ENCODE measurements around the gene SPTLC1.

DNA sequence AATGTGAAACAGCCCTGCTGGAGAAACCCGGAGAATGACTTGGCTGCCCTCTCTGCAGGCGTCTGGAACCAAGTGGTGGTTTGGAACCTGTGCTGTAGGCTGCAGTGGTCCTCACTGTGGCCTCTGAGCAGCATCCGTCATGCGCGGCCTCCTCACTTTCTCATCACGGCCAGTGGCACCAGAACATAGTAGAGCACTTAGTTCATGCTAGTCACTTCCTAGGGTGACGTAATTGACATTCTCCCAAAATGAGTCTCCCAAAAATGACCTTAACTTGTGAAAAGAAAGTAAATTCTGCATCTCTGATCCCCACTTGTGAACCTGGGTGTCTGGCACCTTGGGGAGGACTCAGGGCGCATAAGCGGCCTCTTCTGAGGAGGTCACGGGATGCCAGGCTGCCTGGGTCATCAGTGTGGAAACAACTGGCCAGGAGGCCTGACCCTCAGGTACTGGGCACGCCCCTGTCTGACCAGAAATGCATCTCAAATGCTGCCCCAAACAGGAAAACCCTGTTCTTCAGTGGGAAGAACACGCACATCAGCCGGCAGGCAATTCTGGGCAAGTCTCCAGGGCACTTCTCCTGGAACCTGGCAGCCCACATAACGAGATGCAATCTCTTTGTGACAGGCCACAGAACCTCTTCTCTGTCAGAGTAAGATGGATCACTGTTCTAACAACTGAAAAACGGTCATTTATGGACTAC is 36.6 kb upstream of the SPTLC1 start:
- TF ChIP-seq, protein P1, sequence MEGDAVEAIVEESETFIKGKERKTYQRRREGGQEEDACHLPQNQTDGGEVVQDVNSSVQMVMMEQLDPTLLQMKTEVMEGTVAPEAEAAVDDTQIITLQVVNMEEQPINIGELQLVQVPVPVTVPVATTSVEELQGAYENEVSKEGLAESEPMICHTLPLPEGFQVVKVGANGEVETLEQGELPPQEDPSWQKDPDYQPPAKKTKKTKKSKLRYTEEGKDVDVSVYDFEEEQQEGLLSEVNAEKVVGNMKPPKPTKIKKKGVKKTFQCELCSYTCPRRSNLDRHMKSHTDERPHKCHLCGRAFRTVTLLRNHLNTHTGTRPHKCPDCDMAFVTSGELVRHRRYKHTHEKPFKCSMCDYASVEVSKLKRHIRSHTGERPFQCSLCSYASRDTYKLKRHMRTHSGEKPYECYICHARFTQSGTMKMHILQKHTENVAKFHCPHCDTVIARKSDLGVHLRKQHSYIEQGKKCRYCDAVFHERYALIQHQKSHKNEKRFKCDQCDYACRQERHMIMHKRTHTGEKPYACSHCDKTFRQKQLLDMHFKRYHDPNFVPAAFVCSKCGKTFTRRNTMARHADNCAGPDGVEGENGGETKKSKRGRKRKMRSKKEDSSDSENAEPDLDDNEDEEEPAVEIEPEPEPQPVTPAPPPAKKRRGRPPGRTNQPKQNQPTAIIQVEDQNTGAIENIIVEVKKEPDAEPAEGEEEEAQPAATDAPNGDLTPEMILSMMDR (IDR thresholded peaks at IDR 0.05) = no peak
- TF ChIP-seq POLR2A (IDR thresholded peaks at IDR 0.05) = no peak
